Measurements from ENCODE around the gene KRR1. TPM values are rescaled to one million over a fixed set of nuclear protein-coding genes. Genes with fewer than 3 reads are reported as not detected.

Gene KRR1
- total RNA-seq, 2 experiments from 2014 or later, result 144 to 148 TPM

- no peak overlapping the region for H3K27ac ChIP-seq (ENCODE audit: low read depth in 1 of 2, low read length in 2 of 2)
- no peaks in the 10 kb centered on the region for H3K9me3 ChIP-seq (ENCODE audit: control insufficient read depth in 1 of 2, insufficient read depth in 1 of 2, low read length in 2 of 2)
- H3K36me3 Mint-ChIP-seq (ENCODE audit: low read depth), result no peaks in the 10 kb centered on the region
- no peak overlapping the region for H3K4me3 Mint-ChIP-seq
- ChIA-PET POLR2A (no interaction called here), CTCF (no interaction called here)
- H3K36me3 ChIP-seq (ENCODE audit: insufficient read depth, low read length), result no peaks in the 10 kb centered on the region
- H3K9me3 Mint-ChIP-seq, result no peaks in the 10 kb centered on the region
- H3K27me3 ChIP-seq (ENCODE audit: control insufficient read depth in 1 of 2, insufficient read depth in 2 of 2, low read length in 2 of 2), result peaks cover 4 to 6% of the 10 kb centered on the region in 2 experiments
- no peak overlapping the region for H3K27ac Mint-ChIP-seq
- no peak for TF ChIP-seq CTCF (IDR thresholded peaks at IDR 0.05)
- DNase-seq, result no peak
- intact Hi-C loops (cut with DNase I, micrococcal nuclease), result no loop called here
- no peak overlapping the region for H3K4me3 ChIP-seq (ENCODE audit: low read length)
- H3K4me1 ChIP-seq (ENCODE audit: insufficient read depth, low read length), result no peaks in the 10 kb centered on the region
- no peak for ATAC-seq (ENCODE audit: poor library complexity)
- peaks cover 43% of the 10 kb centered on the region for H3K27me3 Mint-ChIP-seq
- no peaks in the 10 kb centered on the region for H3K4me1 Mint-ChIP-seq (ENCODE audit: low read depth)
Measured at GRCh38 chr12:75549989-75550388, 38.6 kb upstream of the KRR1 start.

- H3K4me3 Mint-ChIP-seq, result no peak overlapping the region
- H3K36me3 Mint-ChIP-seq (ENCODE audit: low read depth), result no peaks in the 10 kb centered on the region
- H3K4me3 ChIP-seq (ENCODE audit: low read length), result no peak overlapping the region
- no peaks in the 10 kb centered on the region for H3K9me3 Mint-ChIP-seq
- DNase-seq (no peak), ATAC-seq (ENCODE audit: poor library complexity) (no peak)
- peaks cover 4 to 6% of the 10 kb centered on the region in 2 experiments for H3K27me3 ChIP-seq (ENCODE audit: control insufficient read depth in 1 of 2, insufficient read depth in 2 of 2, low read length in 2 of 2)
- H3K4me1 Mint-ChIP-seq (ENCODE audit: low read depth), result no peaks in the 10 kb centered on the region
- intact Hi-C loops (cut with DNase I, micrococcal nuclease), result no loop called here
- no peaks in the 10 kb centered on the region for H3K9me3 ChIP-seq (ENCODE audit: control insufficient read depth in 1 of 2, insufficient read depth in 1 of 2, low read length in 2 of 2)
- ChIA-PET POLR2A (no interaction called here), CTCF (no interaction called here)
- no peaks in the 10 kb centered on the region for H3K4me1 ChIP-seq (ENCODE audit: insufficient read depth, low read length)
- no peak overlapping the region for H3K27ac ChIP-seq (ENCODE audit: low read depth in 1 of 2, low read length in 2 of 2)
- no peak overlapping the region for H3K27ac Mint-ChIP-seq
- TF ChIP-seq CTCF (IDR thresholded peaks at IDR 0.05), result no peak
- H3K27me3 Mint-ChIP-seq, result peaks cover 51% of the 10 kb centered on the region
- no peaks in the 10 kb centered on the region for H3K36me3 ChIP-seq (ENCODE audit: insufficient read depth, low read length)
Measured at GRCh38 chr12:75548879-75549278, 37.5 kb upstream of the KRR1 start.

GRCh38 chr12:75545636-75546035 is 34.2 kb upstream of the KRR1 start:
- no peaks in the 10 kb centered on the region for H3K36me3 Mint-ChIP-seq (ENCODE audit: low read depth)

More at GRCh38 chr12:75545636-75546035, 34.2 kb upstream of the KRR1 start:
- Mint-ChIP-seq H3K27me3 (peaks cover 43% of the 10 kb centered on the region), H3K4me1 (ENCODE audit: low read depth) (no peaks in the 10 kb centered on the region), H3K4me3 (no peak overlapping the region), H3K9me3 (no peaks in the 10 kb centered on the region), H3K27ac (no peak overlapping the region)
- intact Hi-C loops (cut with DNase I, micrococcal nuclease), result no loop called here
- no peak for DNase-seq
- Histone ChIP-seq H3K36me3 (ENCODE audit: insufficient read depth, low read length) (no peaks in the 10 kb centered on the region), H3K27ac (ENCODE audit: low read depth in 1 of 2, low read length in 2 of 2) (no peak overlapping the region), H3K4me3 (ENCODE audit: low read length) (no peak overlapping the region), H3K4me1 (ENCODE audit: insufficient read depth, low read length) (no peaks in the 10 kb centered on the region), H3K27me3 (ENCODE audit: control insufficient read depth in 1 of 2, insufficient read depth in 2 of 2, low read length in 2 of 2) (peaks cover 4 to 6% of the 10 kb centered on the region in 2 experiments), H3K9me3 (ENCODE audit: control insufficient read depth in 1 of 2, insufficient read depth in 1 of 2, low read length in 2 of 2) (no peaks in the 10 kb centered on the region)
- CTCF ChIA-PET, result no interaction called here
- TF ChIP-seq CTCF (IDR thresholded peaks at IDR 0.05), result no peak
- no peak for ATAC-seq (ENCODE audit: poor library complexity)
- POLR2A ChIA-PET, result no interaction called here
